HG03558 (cell line): ENCODE measurements around the gene CENPI.
"Not testable (repeated sequence)": the region's sequence is repeated elsewhere in the genome, so short reads cannot be mapped to it uniquely, and the experiment has no call there.

Experiments used
- ATAC-seq: cut with Tn5 transposase; IDR thresholded peaks from one replicate; pipeline ENCODE4 v1.9.1; 2021; ENCODE audit warnings: moderate number of reproducible peaks; ENCODE audit not compliant: unreplicated experiment; ENCODE audit errors: extremely low read depth

CENPI gene

GRCh38 chrX:101097546-101098453 is at the start of gene CENPI:
TSS of gene CENPI (plus strand) at chrX:101098204. CDS start at chrX:101101071, 2,867 bp downstream.
- peak; percentile 92 for ATAC-seq

GRCh38 chrX:101051153-101051548 is 46.9 kb upstream of the CENPI start:
- ATAC-seq, result no peak

GRCh38 chrX:101051549-101052302 is 46.3 kb upstream of the CENPI start, which contains the start of gene TRMT2B:
TSS of gene TRMT2B (minus strand) at chrX:101052111. CDS start at chrX:101042289, 9,822 bp downstream.
- ATAC-seq, result peak; percentile 71

- not testable (repeated sequence) for ATAC-seq
Measured at GRCh38 chrX:101056551-101056950, 41.5 kb upstream of the CENPI start.

GRCh38 chrX:101057093-101057714 is 40.8 kb upstream of the CENPI start:
- peak; percentile 56 for ATAC-seq

GRCh38 chrX:101062176-101062575 is 35.8 kb upstream of the CENPI start:
- no peak for ATAC-seq

- ATAC-seq, result no peak
Measured at GRCh38 chrX:101071582-101071981, 26.4 kb upstream of the CENPI start.

GRCh38 chrX:101078716-101079598 is 19.0 kb upstream of the CENPI start, which contains the start of gene TMEM35A:
TSS of gene TMEM35A (plus strand) at chrX:101078879. CDS start at chrX:101079003, 124 bp downstream.
- no peak for ATAC-seq

- ATAC-seq, result no peak
Measured at GRCh38 chrX:101079736-101080270, 18.2 kb upstream of the CENPI start.

GRCh38 chrX:101080326-101081124 is 17.5 kb upstream of the CENPI start:
- no peak for ATAC-seq

GRCh38 chrX:101081231-101081630 is 16.8 kb upstream of the CENPI start:
- no peak for ATAC-seq

GRCh38 chrX:101091817-101092216 is 6.2 kb upstream of the CENPI start:
- ATAC-seq, result no peak

GRCh38 chrX:101108284-101108683 is 10.3 kb downstream of the CENPI start:
- ATAC-seq, result no peak

- no peak for ATAC-seq
Measured at GRCh38 chrX:101117701-101118100, 19.7 kb downstream of the CENPI start.

GRCh38 chrX:101136235-101136634 is 38.2 kb downstream of the CENPI start:
- no peak for ATAC-seq
